HUDEP-2 (cell line): Measurements from ENCODE around the gene CYP1B1.
"Not testable (repeated sequence)": the region's sequence is repeated elsewhere in the genome, so short reads cannot be mapped to it uniquely, and the experiment has no call there.

ENCODE experiments used
- DNase-seq, 76 experiments: peaks; one replicate each; lab custom pipeline; 2025; ENCODE audit not compliant: unreplicated experiment in 76 of 76; lab: John Stamatoyannopoulos, UW

Gene CYP1B1

GRCh38 chr2:38075507-38076151 is at the start of gene CYP1B1:
CYP1B1 (minus strand) TSS chr2:38076151; CDS start chr2:38075388, 763 bp downstream.
- DNase-seq: peak in 15 of 76 experiments; percentile 2 to 73 (median 29)

- no peak for DNase-seq
These were observed 49.1 kb upstream of the CYP1B1 start for GRCh38 chr2:38125007-38125406.

- DNase-seq: no peak
These were observed 48.0 kb upstream of the CYP1B1 start for GRCh38 chr2:38123911-38124310.

GRCh38 chr2:38122344-38122743 is 46.4 kb upstream of the CYP1B1 start:
- no peak for DNase-seq

- DNase-seq: no peak
These were observed 45.5 kb upstream of the CYP1B1 start for GRCh38 chr2:38121481-38121880.

GRCh38 chr2:38120829-38121228 is 44.9 kb upstream of the CYP1B1 start:
- DNase-seq: no peak

- DNase-seq: no peak
These were observed 44.3 kb upstream of the CYP1B1 start for GRCh38 chr2:38120264-38120592.

GRCh38 chr2:38116762-38117161 is 40.8 kb upstream of the CYP1B1 start:
- DNase-seq: no peak

- peak in 65 of 76 experiments; percentile 3 to 79 (median 50) for DNase-seq
These were observed 39.5 kb upstream of the CYP1B1 start for GRCh38 chr2:38115216-38116032.

- no peak for DNase-seq
These were observed 38.2 kb upstream of the CYP1B1 start for GRCh38 chr2:38113981-38114708.

GRCh38 chr2:38113051-38113450 is 37.1 kb upstream of the CYP1B1 start:
- no peak for DNase-seq

- DNase-seq: not testable (repeated sequence)
These were observed 35.4 kb upstream of the CYP1B1 start for GRCh38 chr2:38111350-38111749.

- no peak for DNase-seq
These were observed 33.8 kb upstream of the CYP1B1 start for GRCh38 chr2:38109732-38110181.

GRCh38 chr2:38108907-38109731 is 33.2 kb upstream of the CYP1B1 start:
- DNase-seq: no peak

GRCh38 chr2:38107738-38108410 is 31.9 kb upstream of the CYP1B1 start:
- no peak for DNase-seq

GRCh38 chr2:38106405-38107094 is 30.6 kb upstream of the CYP1B1 start:
- DNase-seq: no peak

- no peak for DNase-seq
These were observed 30.0 kb upstream of the CYP1B1 start for GRCh38 chr2:38105922-38106321.

GRCh38 chr2:38104598-38104997 is 28.6 kb upstream of the CYP1B1 start:
- no peak for DNase-seq

GRCh38 chr2:38100328-38100727 is 24.4 kb upstream of the CYP1B1 start:
- DNase-seq: no peak
